ENCODE data around the gene MAP4K3.
"Not testable (repeated sequence)": the region's sequence is repeated elsewhere in the genome, so short reads cannot be mapped to it uniquely, and the experiment has no call there.

Gene MAP4K3

GRCh38 chr2:39247512-39248043 lies 189.5 kb downstream of the MAP4K3 start:
- no peak for TF ChIP-seq CTCF (IDR thresholded peaks at IDR 0.05; ENCODE audit: low read depth, low read length)
- no peak for DNase-seq (ENCODE audit: extremely low read depth, low read depth)

- no peak for TF ChIP-seq CTCF (IDR thresholded peaks at IDR 0.05; ENCODE audit: low read depth, low read length)
- DNase-seq (ENCODE audit: extremely low read depth, low read depth), result no peak
Observed at GRCh38 chr2:39246382-39246980, 190.6 kb downstream of the MAP4K3 start.

GRCh38 chr2:39244963-39245625 lies 192.0 kb downstream of the MAP4K3 start:
- not testable (repeated sequence) for DNase-seq (ENCODE audit: extremely low read depth, low read depth)

- DNase-seq (ENCODE audit: extremely low read depth, low read depth), result not testable (repeated sequence)
Observed at GRCh38 chr2:39244241-39244862, 192.7 kb downstream of the MAP4K3 start.

- no peak for TF ChIP-seq CTCF (IDR thresholded peaks at IDR 0.05; ENCODE audit: low read depth, low read length)
- DNase-seq (ENCODE audit: extremely low read depth, low read depth), result no peak
Observed at GRCh38 chr2:39243469-39244123, 193.5 kb downstream of the MAP4K3 start, which contains the start of gene CDKL4. CDKL4 (minus strand) TSS chr2:39243970.

- no peak for DNase-seq (ENCODE audit: extremely low read depth, low read depth)
- TF ChIP-seq CTCF (IDR thresholded peaks at IDR 0.05; ENCODE audit: low read depth, low read length), result no peak
Observed at GRCh38 chr2:39241588-39241987, 195.5 kb downstream of the MAP4K3 start.

- no peak for DNase-seq (ENCODE audit: extremely low read depth, low read depth)
- no peak for TF ChIP-seq CTCF (IDR thresholded peaks at IDR 0.05; ENCODE audit: low read depth, low read length)
Observed at GRCh38 chr2:39240758-39241157, 196.3 kb downstream of the MAP4K3 start.

- DNase-seq (ENCODE audit: extremely low read depth, low read depth), result no peak
- no peak for TF ChIP-seq CTCF (IDR thresholded peaks at IDR 0.05; ENCODE audit: low read depth, low read length)
Observed at GRCh38 chr2:39234754-39235153, 202.3 kb downstream of the MAP4K3 start.

Measured in AG09319 (cell line).